ENCODE data around the gene GUK1.

Gene GUK1

GRCh38 chr1:228197555-228198147 is 57.6 kb downstream of the GUK1 start:
- H3K27ac ChIP-seq (ENCODE audit: low read length), result no peak overlapping the region
- no peak overlapping the region for H3K4me3 ChIP-seq (ENCODE audit: low read length in 2 of 2)
- H3K4me1 ChIP-seq (ENCODE audit: control insufficient read depth, insufficient read depth, low read length), result no peaks in the 10 kb centered on the region
- no peak overlapping the region for H3K9ac ChIP-seq (ENCODE audit: low read length in 2 of 2)
- H3K36me3 ChIP-seq (ENCODE audit: control insufficient read depth in 2 of 2, insufficient read depth in 2 of 2, low read length in 2 of 2), result peaks cover 0 to 5% of the 10 kb centered on the region in 2 donors
- peaks cover 6% of the 10 kb centered on the region in 2 donors for H3K9me3 ChIP-seq (ENCODE audit: control insufficient read depth in 2 of 2, low read length in 2 of 2)
- H3K27me3 ChIP-seq (ENCODE audit: control insufficient read depth in 1 of 2, insufficient read depth in 2 of 2, low read length in 2 of 2), result no peaks in the 10 kb centered on the region

Data from stomach smooth muscle (tissue), 2 donors.